ENCODE data around the gene ZFP36L2.

ZFP36L2 gene

DNA sequence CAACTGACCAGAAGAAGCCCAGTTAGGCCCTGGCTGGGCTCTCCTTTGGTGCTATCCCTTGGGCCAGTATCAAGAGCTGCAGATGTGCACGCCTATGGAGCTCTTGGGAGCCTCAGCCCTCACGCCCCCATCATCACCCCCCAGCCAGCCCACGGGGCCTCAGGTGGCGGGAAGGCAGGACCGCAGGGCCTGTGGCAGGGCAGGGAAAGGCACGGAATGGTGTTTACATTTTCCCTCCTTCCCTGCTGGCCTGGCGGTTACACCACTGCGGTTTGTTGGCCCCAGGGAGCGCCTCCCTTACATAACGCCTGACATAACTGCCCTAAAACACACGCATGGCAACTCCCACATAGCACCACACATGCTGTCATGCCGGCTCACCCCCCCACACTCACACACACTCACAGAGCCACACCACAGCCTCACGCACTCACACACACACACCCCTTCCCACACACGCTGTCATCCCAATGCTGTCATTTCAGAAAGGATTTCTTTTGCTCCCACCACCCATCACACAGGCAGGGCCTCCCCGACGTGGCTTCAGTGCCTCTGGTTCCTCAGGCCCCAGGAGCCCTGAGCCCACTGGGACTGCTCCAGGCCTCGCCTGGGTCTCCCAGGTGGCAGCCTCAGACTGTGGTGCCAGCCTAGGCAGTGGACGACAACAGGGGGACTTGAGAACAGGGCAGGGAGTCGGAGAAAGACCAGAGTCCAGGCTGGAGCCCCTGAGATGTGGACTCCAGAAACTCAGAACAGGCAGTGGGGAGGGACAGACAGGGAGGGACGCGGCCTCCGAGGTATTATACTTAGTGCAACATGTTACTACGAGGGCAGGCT, 15.7 kb downstream of the ZFP36L2 start:
- H3K36me3 ChIP-seq (ENCODE audit: control insufficient read depth, low read length) = no peaks in the 10 kb centered on the region
- H3K4me1 ChIP-seq (ENCODE audit: control insufficient read depth, low read length) = peaks cover 12% of the 10 kb centered on the region
- H3K9me2 ChIP-seq (replicated peaks; ENCODE audit: control insufficient read depth, low read length) = no peaks in the 10 kb centered on the region
- H3K4me3 ChIP-seq (ENCODE audit: low read length) = no peak overlapping the region
- no peak overlapping the region for H3K27ac ChIP-seq (ENCODE audit: low read depth, low read length)
- TF ChIP-seq, protein P1, sequence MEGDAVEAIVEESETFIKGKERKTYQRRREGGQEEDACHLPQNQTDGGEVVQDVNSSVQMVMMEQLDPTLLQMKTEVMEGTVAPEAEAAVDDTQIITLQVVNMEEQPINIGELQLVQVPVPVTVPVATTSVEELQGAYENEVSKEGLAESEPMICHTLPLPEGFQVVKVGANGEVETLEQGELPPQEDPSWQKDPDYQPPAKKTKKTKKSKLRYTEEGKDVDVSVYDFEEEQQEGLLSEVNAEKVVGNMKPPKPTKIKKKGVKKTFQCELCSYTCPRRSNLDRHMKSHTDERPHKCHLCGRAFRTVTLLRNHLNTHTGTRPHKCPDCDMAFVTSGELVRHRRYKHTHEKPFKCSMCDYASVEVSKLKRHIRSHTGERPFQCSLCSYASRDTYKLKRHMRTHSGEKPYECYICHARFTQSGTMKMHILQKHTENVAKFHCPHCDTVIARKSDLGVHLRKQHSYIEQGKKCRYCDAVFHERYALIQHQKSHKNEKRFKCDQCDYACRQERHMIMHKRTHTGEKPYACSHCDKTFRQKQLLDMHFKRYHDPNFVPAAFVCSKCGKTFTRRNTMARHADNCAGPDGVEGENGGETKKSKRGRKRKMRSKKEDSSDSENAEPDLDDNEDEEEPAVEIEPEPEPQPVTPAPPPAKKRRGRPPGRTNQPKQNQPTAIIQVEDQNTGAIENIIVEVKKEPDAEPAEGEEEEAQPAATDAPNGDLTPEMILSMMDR (IDR thresholded peaks at IDR 0.05; ENCODE audit: low read depth, low read length, poor library complexity, severe bottlenecking) = no peak
- TF ChIP-seq EZH2phosphoT487 (IDR thresholded peaks at IDR 0.05; ENCODE audit: borderline replicate concordance, low read length) = no peak
- no peaks in the 10 kb centered on the region for H3K9me3 ChIP-seq (ENCODE audit: control insufficient read depth, insufficient read depth, low read length)
- H4K20me1 ChIP-seq (ENCODE audit: control insufficient read depth, insufficient read depth, low read depth, low read length) = no peaks in the 10 kb centered on the region
- H3K27me3 ChIP-seq (ENCODE audit: control insufficient read depth, low read length) = no peaks in the 10 kb centered on the region
- no peak overlapping the region for H3K4me2 ChIP-seq (ENCODE audit: low read length)
- H3F3A ChIP-seq (ENCODE audit: control insufficient read depth, insufficient read depth) = no peaks in the 10 kb centered on the region; the same call in 1 of the 2 replicates
- H3K79me2 ChIP-seq (ENCODE audit: control insufficient read depth, low read length) = no peaks in the 10 kb centered on the region

DNA sequence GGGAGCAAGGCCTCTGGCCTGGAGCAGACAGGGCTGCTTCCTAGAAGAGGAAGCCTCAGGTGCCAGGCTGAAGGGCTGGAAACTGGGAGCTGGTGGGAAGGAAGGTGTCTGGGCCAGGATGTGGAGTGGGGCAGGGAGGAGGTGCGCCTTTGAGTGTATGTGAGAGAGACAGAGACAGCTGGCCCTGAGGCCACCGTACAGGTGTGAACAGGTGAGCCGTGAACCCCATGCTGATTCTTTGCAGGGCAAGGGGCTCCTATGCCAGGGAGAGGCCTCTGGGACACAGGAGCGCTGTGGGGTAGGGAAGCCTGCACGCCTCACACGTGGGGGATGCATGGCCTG, 16.3 kb downstream of the ZFP36L2 start:
- H3K27ac ChIP-seq (ENCODE audit: low read depth, low read length) = no peak overlapping the region

DNA sequence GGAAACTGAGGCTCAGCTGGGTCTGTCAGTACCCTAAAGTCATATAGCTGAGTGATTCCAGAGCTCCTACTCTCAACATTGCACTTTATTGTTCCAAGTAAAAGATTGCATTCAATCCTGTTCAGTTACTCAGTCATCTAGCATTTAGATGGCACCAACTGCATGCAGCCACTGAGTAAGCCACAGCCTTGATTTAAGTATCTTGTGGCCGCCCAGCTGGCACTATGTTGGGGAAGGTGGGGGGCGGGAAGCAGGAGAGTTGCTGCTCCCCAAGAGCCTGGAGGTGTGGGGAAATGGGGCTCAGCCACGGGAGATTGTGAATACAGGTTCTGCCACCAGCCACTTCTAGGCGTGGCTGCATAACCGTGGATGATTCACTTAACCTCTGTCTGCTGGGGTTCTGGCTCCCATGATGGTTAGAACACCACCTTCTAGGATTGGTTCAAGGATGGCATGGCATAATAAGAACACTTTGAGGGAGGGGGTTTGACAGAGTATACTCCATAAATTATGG, 17.1 kb downstream of the ZFP36L2 start:
- Histone ChIP-seq H3K36me3 (ENCODE audit: control insufficient read depth, low read length) (no peaks in the 10 kb centered on the region), H3K27ac (ENCODE audit: low read depth, low read length) (no peak overlapping the region), H3K4me3 (ENCODE audit: low read length) (no peak overlapping the region), H3K9me3 (ENCODE audit: control insufficient read depth, insufficient read depth, low read length) (no peaks in the 10 kb centered on the region), H4K20me1 (ENCODE audit: control insufficient read depth, insufficient read depth, low read depth, low read length) (no peaks in the 10 kb centered on the region), H3K27me3 (ENCODE audit: control insufficient read depth, low read length) (no peaks in the 10 kb centered on the region), H3F3A (ENCODE audit: control insufficient read depth, insufficient read depth) (no peaks in the 10 kb centered on the region; the same call in 1 of the 2 replicates), H3K79me2 (ENCODE audit: control insufficient read depth, low read length) (no peaks in the 10 kb centered on the region), H3K9me2 (replicated peaks; ENCODE audit: control insufficient read depth, low read length) (no peaks in the 10 kb centered on the region), H3K4me1 (ENCODE audit: control insufficient read depth, low read length) (peaks cover 12% of the 10 kb centered on the region), H3K4me2 (ENCODE audit: low read length) (no peak overlapping the region)
- TF ChIP-seq, protein P1 (IDR thresholded peaks at IDR 0.05; ENCODE audit: low read depth, low read length, poor library complexity, severe bottlenecking) = no peak
- TF ChIP-seq EZH2phosphoT487 (IDR thresholded peaks at IDR 0.05; ENCODE audit: borderline replicate concordance, low read length) = no peak

More for the DNA sequence above, 16.3 kb downstream of the ZFP36L2 start:
- no peaks in the 10 kb centered on the region for H3K27me3 ChIP-seq (ENCODE audit: control insufficient read depth, low read length)
- peaks cover 12% of the 10 kb centered on the region for H3K4me1 ChIP-seq (ENCODE audit: control insufficient read depth, low read length)
- H3K79me2 ChIP-seq (ENCODE audit: control insufficient read depth, low read length) = no peaks in the 10 kb centered on the region
- no peaks in the 10 kb centered on the region for H3K9me3 ChIP-seq (ENCODE audit: control insufficient read depth, insufficient read depth, low read length)
- TF ChIP-seq, protein P1 (IDR thresholded peaks at IDR 0.05; ENCODE audit: low read depth, low read length, poor library complexity, severe bottlenecking) = no peak
- no peak for TF ChIP-seq EZH2phosphoT487 (IDR thresholded peaks at IDR 0.05; ENCODE audit: borderline replicate concordance, low read length)
- no peaks in the 10 kb centered on the region; the same call in 1 of the 2 replicates for H3F3A ChIP-seq (ENCODE audit: control insufficient read depth, insufficient read depth)
- H3K4me3 ChIP-seq (ENCODE audit: low read length) = no peak overlapping the region
- H4K20me1 ChIP-seq (ENCODE audit: control insufficient read depth, insufficient read depth, low read depth, low read length) = no peaks in the 10 kb centered on the region
- no peak overlapping the region for H3K4me2 ChIP-seq (ENCODE audit: low read length)
- H3K9me2 ChIP-seq (replicated peaks; ENCODE audit: control insufficient read depth, low read length) = no peaks in the 10 kb centered on the region
- H3K36me3 ChIP-seq (ENCODE audit: control insufficient read depth, low read length) = no peaks in the 10 kb centered on the region

Measured in DOHH2 (cell line).